Measurements from ENCODE around the gene TSPAN1.

DNA sequence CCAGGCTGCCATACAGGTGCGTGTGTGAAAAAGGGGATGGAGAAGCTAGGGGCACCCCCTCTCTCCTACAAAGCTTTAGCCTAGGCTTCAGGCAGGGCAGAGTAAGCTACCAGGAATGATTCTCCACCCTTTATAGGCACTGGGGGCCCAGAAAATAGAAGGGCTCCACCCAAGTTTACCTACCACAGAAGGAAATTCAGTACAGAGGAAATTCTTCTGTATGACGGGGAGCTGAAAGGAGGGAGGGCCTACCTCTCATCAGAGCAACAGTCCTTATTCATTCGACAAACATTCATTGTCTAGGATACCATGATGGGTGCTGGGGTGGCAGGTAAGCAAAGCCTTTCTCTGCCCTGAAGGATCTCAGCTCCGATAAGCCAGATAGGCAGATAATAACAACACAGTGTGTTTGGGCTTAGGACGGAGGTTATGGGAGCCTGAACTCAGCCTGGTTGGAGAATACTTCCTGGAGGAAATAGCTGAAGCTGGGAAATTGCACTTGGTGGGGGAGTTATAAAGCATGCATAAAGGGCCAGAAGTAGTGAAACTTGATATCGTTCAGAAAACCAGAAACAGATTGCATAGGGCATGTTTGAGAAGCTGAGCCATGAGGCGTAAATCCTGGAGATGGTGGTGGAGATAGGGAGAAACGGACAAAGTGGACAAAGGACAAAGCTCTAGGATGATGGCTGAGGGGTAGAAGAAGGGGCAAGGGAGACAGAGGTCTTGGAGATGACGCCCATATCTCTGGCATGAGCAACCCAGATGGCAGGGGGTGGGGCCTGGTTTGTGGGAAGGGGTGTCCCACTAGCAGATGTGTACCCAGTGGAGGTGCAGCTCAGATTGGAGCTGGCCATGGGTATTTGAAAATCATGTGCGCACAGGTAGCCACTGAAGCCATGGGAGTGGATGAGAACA is 6.7 kb downstream of the TSPAN1 start:
- TF ChIP-seq CTCF (conservative IDR thresholded peaks at IDR 0.05) (no peak), EZH2 (IDR thresholded peaks at IDR 0.05; ENCODE audit: low read depth) (no peak)
